ENCODE measurements around the gene SLC26A4. TPM values are rescaled to one million over a fixed set of nuclear protein-coding genes. Genes with fewer than 3 reads are reported as not detected.
A peak's percentile ranks its signal among the peaks of the same experiment; 100 is the strongest.

SLC26A4 gene
- total and polyA plus RNA-seq, 9 of the 15 experiments (the other 6 are each of a cell fraction or from before 2014, with no cell fraction given) = 0.09 to 1.2 (median 0.33) TPM

- TF ChIP-seq NCOA4 (IDR thresholded peaks at IDR 0.05; ENCODE audit: partially characterized antibody) (no peak), ZNF584 (CRISPR knock-in tag; IDR thresholded peaks at IDR 0.05; ENCODE audit: low read depth) (no peak), CC2D1A (IDR thresholded peaks at IDR 0.05) (0 out of 2 replicates have a peak, but pooled peaks have one; percentile 47), MEIS2 (IDR thresholded peaks at IDR 0.05; ENCODE audit: partially characterized antibody) (peak; percentile 76), REST (IDR thresholded peaks at IDR 0.05; ENCODE audit: borderline replicate concordance) (peak; percentile 85), REST (CRISPR knock-in tag; IDR thresholded peaks at IDR 0.05; ENCODE audit: low read depth) (no peak), E4F1 (CRISPR knock-in tag; IDR thresholded peaks at IDR 0.05; ENCODE audit: borderline replicate concordance) (no peak), GATAD2B (IDR thresholded peaks at IDR 0.05; ENCODE audit: borderline replicate concordance) (peak; percentile 56; the same call in 1 of the 2 replicates), DDX20 (tag; IDR thresholded peaks at IDR 0.05; ENCODE audit: low read depth) (no peak), NUFIP1 (IDR thresholded peaks at IDR 0.05; ENCODE audit: partially characterized antibody) (no peak)
Measured at GRCh38 chr7:107725138-107725740, 64.6 kb downstream of the SLC26A4 start (continued).
